ENCODE data around the gene DHX36. TPM values are rescaled to one million over a fixed set of nuclear protein-coding genes. Genes with fewer than 3 reads are reported as not detected.

The DHX36 gene
- total RNA-seq, 1 donor from 2014 or later = 71.1 TPM

GRCh38 chr3:154227531-154227930 is 96.8 kb downstream of the DHX36 start:
- intact Hi-C loops (cut with micrococcal nuclease) = no loop called here

GRCh38 chr3:154225536-154225935 is 98.8 kb downstream of the DHX36 start:
- intact Hi-C loops (cut with micrococcal nuclease) = no loop called here

- intact Hi-C loops (cut with micrococcal nuclease) = no loop called here
Measured at GRCh38 chr3:154224866-154225265, 99.4 kb downstream of the DHX36 start.

DNA sequence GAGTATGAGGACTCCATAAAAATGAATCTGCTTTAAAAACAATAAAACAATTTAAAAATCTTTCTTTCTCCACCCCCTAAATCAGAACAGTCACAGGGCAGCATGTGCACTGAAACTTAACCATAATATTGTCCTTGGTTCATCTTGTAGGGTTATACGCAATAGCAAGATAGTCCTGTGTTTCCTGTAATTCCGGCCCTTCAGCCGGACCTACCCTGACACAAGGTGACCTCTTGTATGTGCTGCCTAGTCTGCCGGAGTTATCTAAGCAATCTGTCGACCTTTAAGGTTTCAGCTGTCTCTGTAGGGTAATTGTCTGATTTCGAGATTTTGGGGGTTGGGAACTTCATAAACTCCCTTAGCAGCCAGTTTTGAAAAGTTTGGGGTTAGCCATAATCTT is 99.9 kb downstream of the DHX36 start:
- intact Hi-C loops (cut with micrococcal nuclease) = no loop called here

- intact Hi-C loops (cut with micrococcal nuclease) = no loop called here
Measured at GRCh38 chr3:154223519-154223918, 100.8 kb downstream of the DHX36 start.

Other genes starting within 250 kb of the DHX36 start
- 0.09 and 0.41 TPM in 2 replicates for gene ARHGEF26, start 203.1 kb downstream of the DHX36 start, total RNA-seq
- not detected in 2 replicates for gene GPR149, start 105.7 kb upstream of the DHX36 start, total RNA-seq